Measurements from ENCODE around the gene GCAT. TPM values are rescaled to one million over a fixed set of nuclear protein-coding genes. Genes with fewer than 3 reads are reported as not detected.

The GCAT gene
- 33.8 and 48.3 TPM in 2 replicates for total RNA-seq

DNA sequence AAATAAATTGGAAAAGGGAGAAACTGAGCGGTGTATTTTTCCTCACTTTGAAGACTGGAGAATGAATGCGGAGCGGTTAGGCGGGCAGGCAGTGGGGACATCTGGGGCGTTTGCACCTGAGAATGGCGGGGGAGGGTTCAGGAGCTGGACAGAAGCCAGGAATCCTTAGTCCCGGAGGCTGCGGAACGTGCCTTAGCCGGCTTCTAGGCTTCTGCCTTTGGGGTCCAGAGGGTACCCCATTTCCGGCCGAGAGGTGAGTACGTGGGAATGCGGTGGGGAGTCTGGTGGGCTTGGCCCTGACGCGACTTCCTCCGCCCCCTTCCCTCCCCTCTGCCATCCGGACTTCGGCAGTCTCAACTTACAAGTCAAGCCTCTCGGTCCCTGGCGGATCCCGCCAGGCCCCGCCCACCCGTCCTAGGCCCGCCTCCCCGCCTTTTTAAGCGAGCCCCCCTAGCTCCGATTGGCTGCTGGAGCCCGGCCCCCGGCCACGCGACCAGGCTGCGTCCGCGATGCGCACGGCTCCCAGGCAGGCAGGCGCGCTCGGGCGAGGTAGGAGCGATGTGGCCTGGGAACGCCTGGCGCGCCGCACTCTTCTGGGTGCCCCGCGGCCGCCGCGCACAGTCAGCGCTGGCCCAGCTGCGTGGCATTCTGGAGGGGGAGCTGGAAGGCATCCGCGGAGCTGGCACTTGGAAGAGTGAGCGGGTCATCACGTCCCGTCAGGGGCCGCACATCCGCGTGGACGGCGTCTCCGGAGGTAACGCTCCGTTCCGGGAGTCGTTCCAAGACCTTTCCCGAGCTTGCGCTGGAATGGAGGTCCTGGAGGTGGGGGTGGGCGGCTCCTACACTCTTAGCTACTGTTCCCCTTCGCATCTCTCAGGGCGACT is at the start of gene GCAT:
TSS of gene GCAT (plus strand) at position 525 of the 884 bp plus-strand sequence. CDS start at position 559, 34 bp downstream.
- DNase-seq (ENCODE audit: low read depth, low spot score): peak; percentile 86

DNA sequence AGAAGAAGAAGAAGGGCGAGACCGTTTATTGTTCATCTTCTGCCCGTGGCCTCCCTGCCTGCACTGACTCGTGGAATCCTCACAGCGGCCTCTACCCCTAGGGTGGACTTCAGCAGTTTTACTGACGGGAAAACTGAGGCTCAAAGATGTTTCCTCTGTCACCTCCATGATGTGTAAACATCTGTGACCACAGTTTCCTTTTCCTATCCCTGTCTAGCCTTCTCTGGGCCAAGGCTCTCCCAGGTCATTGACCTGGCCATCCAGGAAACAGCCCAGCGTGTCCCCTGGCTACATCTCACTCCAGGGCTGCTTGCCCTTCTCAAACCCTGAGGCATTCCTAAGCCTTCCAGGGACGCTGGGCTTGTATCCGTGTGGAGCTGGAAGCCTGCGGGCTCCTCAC is 49.0 kb upstream of the GCAT start:
- no peak for DNase-seq (ENCODE audit: low read depth, low spot score)

- no peak for DNase-seq (ENCODE audit: low read depth, low spot score)
Measured at GRCh38 chr22:37759281-37759680, 48.5 kb upstream of the GCAT start.

DNA sequence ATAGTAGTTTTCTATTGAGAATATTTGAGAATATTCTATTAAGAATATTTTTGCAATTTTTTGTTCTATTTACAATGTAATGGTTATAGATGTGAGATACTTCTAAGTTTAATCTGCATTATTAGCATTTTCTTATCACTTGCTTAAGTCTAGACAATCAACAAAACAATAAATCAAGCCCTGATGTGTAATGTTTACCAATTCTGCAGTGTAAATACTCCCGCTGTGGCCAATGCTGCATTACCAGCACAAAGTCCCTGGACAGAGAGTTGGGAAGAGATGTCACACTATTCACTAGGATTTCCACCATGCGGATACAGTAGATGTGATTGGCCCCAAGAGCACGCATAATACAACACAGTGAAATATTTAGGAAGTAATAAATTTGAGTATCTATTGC is 47.6 kb upstream of the GCAT start:
- DNase-seq (ENCODE audit: low read depth, low spot score): no peak

DNA sequence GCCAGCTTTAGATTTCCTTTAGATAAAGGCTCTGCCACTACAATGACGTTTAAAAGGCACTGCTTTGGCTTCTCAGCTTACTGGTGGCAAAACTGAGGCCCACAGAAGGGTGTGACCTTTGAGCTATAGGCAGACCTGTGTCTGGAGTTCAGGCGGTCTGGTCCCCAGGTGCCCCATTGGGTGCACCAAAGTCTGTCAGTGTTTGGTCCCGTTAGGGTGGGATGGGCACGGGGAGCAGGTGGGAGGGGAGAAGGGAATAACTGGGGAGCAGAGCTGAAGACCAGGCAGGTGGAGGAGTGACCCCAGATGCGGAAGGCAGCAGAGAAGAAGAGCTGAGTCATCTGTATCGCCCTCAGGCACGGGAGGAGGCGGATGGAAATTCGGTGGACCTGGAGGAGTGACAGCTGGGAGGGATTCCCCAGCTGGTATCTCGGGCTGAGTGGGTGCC is 45.3 kb upstream of the GCAT start:
- no peak for DNase-seq (ENCODE audit: low read depth, low spot score)

DNA sequence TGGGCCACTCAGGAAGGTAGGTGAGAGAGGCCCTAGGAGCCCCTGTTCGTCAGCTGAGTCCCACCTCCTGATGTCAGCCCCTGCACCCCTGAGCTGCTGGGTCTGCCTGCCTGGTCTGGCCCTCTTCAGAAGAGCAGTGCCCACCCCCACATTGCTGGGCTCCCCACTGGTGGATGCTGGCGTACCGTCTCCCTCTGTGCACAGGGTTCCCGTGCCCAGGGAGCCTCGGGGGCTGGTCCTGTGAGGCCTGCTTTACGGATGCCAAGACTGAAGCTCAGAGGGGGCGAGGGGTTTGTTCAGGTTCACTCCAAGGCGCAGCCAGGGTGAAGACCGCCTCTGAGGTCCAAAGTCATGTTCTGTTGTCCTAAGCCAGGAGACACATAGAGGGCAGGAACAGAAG is 44.7 kb upstream of the GCAT start:
- no peak for DNase-seq (ENCODE audit: low read depth, low spot score)

DNA sequence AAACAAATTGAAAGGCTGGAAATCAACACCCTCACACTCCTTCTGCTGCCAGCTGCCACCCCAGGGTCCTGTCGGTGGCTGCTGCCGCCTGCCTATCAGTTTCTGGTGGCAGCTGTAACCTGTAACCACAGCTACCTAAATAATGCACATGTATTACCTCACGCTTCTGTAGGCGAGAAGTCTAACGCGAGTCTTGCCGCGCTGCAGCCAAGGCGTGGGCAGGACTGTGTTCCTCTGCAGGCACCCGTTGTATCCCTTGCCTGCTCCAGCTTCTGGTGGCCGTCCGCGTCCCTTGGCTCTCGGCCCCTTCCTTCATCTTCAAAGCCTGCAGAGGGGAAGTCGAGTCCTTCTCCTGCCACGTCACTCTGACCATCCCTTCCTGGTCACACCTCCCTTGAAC is 44.1 kb upstream of the GCAT start:
- no peak for DNase-seq (ENCODE audit: low read depth, low spot score)

DNA sequence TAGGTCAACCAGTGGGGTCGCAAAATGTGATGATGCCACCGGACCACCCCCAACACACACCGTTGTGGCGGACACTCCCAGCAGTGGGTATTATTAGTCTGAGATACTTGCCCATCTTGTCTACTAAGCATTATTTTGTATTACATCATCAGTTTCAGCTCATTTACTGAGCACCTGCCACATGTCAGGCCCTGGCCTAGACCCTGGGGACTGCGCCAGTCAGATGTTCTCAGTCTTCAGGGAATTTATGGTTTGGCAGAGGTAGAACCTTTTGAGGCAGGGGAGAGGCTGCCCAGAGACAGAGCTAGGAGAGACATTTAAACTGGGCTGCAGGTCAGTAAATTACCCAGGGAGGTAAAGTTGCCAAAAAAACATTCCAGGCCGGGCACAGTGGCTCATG is 43.1 kb upstream of the GCAT start:
- DNase-seq (ENCODE audit: low read depth, low spot score): no peak

DNA sequence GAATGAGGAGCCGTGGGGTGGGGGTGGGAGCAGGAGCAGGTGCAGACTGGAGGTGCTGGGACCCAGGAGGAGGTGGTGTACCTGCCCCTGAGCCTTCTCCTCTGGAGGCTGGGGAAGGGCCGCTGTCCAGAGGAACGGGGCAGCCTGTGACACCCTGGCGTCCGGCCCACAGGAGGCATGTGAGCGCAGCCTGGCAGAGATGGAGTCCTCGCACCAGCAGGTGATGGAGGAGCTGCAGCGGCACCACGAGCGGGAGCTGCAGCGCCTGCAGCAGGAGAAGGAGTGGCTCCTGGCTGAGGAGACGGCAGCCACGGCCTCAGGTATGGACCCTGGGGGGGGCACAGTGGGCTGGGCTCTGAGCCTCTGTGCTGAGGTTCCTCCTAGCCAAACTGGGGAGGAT is 42.2 kb upstream of the GCAT start:
- DNase-seq (ENCODE audit: low read depth, low spot score): no peak

GRCh38 chr22:37765953-37766576 is 41.7 kb upstream of the GCAT start:
- no peak for DNase-seq (ENCODE audit: low read depth, low spot score)

DNA sequence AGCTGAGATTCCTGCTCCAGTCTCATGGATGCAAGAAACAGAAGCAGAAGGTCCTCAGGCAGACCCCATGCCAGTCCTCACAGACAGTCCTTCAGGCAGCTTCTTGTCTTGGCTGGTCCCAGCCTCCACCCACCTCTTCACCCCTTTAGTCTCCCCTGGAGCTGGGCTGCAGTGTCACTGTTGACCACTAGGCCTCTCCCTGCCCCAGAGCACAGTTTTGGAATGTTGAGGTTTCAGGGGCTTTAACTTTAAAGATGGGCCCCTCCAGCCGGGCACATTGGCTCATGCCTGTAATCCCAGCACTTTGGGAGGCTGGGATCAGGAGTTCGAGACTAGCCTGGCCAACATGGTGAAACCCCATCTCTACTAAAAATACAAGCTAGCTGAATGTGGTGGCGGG is 39.5 kb upstream of the GCAT start:
- no peak for DNase-seq (ENCODE audit: low read depth, low spot score)

DNA sequence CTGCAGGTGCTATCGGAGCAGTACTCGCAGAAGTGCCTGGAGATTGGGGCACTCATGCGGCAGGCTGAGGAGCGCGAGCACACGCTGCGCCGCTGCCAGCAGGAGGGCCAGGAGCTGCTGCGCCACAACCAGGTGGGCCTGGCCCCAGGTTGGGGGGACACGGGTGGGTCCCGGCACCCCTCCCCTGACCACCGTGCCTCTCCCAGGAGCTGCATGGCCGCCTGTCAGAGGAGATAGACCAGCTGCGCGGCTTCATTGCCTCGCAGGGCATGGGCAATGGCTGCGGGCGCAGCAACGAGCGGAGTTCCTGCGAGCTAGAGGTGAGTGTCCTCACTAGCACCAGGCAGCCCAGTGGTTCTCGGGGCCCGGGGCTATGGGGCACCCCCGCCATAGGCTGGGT is 38.7 kb upstream of the GCAT start:
- no peak for DNase-seq (ENCODE audit: low read depth, low spot score)

- no peak for DNase-seq (ENCODE audit: low read depth, low spot score)
Measured at GRCh38 chr22:37771081-37771480, 36.7 kb upstream of the GCAT start.

GRCh38 chr22:37771702-37772427 is 35.9 kb upstream of the GCAT start:
- no peak for DNase-seq (ENCODE audit: low read depth, low spot score)

- DNase-seq (ENCODE audit: low read depth, low spot score): no peak
Measured at GRCh38 chr22:37774728-37775127, 33.0 kb upstream of the GCAT start.

GRCh38 chr22:37775785-37776638 is 31.7 kb upstream of the GCAT start:
- no peak for DNase-seq (ENCODE audit: low read depth, low spot score)

DNA sequence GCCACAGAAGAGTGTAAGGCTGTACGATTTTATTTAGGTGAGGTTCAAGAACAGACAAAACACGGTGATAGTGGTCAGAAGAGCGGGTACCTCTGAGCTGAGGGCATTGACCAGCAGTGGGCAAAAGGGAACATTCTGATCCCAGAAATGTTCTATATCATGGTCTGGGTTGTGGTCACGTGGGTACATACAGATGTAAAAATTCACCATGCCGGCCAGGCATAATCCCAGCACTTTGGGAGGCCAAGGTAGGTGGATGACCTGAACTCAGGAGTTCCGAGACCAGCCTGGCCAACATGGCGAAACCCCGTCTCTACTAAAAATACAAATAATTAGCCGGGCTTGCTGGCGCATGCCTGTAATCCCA is 31.1 kb upstream of the GCAT start:
- no peak for DNase-seq (ENCODE audit: low read depth, low spot score)

GRCh38 chr22:37777122-37777687 is 30.5 kb upstream of the GCAT start:
- no peak for DNase-seq (ENCODE audit: low read depth, low spot score)

DNA sequence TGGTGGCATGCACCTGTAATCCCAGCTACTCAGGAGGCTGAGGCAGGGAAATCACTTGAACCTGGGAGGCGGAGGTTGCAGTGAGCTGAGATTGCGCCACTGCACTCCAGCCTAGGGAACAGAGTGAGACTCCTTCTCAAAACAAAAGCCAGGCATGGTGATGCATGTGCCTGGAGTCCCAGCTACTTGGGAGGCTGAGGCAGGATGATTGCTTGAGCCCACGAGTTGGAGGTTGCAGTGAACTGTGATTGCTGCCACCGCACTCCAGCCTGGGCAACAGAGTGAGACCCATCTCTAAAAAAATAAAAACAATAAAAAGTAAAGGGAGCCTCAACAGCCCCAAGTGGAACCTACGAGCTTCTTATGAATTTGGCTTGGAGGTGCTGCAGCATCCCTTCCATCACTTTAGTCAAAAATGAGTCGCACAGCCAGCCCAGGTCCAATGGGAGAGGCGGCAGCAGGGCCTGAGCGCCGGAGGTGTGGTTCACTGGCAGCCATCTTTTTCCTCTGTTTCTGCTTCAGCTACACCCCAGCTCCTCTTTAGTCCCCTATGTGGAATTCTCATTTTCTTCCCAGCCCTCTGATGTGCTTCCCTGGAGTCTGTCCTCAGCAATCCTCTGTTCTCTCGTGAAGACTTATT is 29.2 kb upstream of the GCAT start:
- DNase-seq (ENCODE audit: low read depth, low spot score): no peak

DNA sequence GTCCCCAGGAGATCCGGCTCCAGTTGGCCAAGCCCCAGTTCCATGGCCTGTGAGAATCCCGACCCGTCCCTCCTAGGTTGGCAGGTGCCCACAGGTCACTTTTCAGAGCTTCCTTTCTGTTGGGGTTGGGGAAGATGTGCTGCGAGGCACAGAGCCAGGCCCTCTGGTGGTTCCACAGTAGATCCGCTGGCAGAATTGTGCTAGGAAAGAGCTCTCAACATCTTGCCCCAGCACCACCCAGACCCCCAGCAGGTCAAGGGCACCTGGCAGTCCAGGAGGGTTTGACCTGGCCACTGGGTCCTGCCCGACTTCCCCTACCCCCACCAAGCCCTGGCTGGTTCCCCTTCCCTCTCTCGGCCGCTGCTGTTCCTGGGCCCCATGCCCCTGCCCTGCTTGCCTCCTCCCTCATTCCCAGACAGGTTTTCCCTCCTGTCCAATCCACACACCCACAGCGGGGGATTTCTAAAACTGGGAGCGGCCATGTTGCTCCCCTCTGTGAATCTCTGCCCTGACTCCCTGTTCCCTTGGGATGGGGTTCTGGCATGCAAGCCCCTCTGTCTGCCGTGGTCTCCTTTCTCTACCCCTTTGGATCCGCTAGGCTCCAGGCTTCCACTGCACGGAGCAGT is 26.2 kb upstream of the GCAT start:
- no peak for DNase-seq (ENCODE audit: low read depth, low spot score)

Data from pulmonary artery endothelial cell (primary cell).